ENCODE data around the gene MACF1. TPM values are rescaled to one million over a fixed set of nuclear protein-coding genes. Genes with fewer than 3 reads are reported as not detected.
A peak's percentile ranks its signal among the peaks of the same experiment; 100 is the strongest.

Gene MACF1
- total RNA-seq, 1 experiment from 2014 or later = 190 TPM

DNA sequence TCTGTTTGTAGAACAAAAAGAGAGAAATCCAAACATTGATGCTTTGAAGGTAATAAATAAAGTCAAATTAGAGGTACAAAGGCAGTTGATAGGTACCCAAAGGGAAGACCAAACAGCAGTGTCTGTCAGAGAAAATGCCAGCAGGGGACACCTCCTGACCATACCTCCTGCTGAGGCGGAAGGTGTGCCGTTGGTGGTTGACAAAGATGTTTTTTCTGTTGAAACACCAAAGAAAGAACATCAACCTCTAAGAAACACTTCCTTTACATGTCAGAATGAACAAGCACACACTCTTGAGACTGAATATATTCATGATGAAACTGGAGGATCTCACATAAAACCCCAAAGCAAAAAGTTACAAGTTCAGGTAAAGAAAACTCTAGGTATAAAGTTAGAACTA lies 128.3 kb downstream of the MACF1 start:
- Histone ChIP-seq H4K8ac (replicated peaks; ENCODE audit: insufficient read length, low read depth, low read length) (no peak overlapping the region), H3K27ac (ENCODE audit: insufficient read length, low read depth, low read length) (no peak overlapping the region), H3K23ac (ENCODE audit: insufficient read length, low read depth, low read length) (no peak overlapping the region), H2BK12ac (ENCODE audit: insufficient read length, low read depth, low read length) (no peak overlapping the region), H2AK5ac (ENCODE audit: insufficient read length, low read length) (no peak overlapping the region), H4K20me1 (ENCODE audit: control insufficient read depth, insufficient read depth, insufficient read length) (no peaks in the 10 kb centered on the region), H3K23me2 (ENCODE audit: insufficient read length, low read depth, low read length, poor library complexity, severe bottlenecking) (no peaks in the 10 kb centered on the region), H3K14ac (ENCODE audit: insufficient read depth, low read length) (no peak overlapping the region), H2BK20ac (ENCODE audit: low read depth, low read length, poor library complexity, severe bottlenecking) (no peak overlapping the region), H3K9ac (ENCODE audit: extremely low read depth, insufficient read length, low read length) (no peak overlapping the region), H3K27me3 (ENCODE audit: insufficient read depth, low read length) (no peaks in the 10 kb centered on the region), H3K56ac (ENCODE audit: insufficient read length, low read depth, low read length) (no peak overlapping the region), H2BK5ac (ENCODE audit: insufficient read length, low read length) (no peak overlapping the region), H3T11ph (ENCODE audit: low read length) (no peak overlapping the region), H2BK120ac (ENCODE audit: low read depth, low read length, poor library complexity, severe bottlenecking) (no peak overlapping the region), H3K9me3 (ENCODE audit: control insufficient read depth, low read depth, low read length) (no peaks in the 10 kb centered on the region), H4K91ac (ENCODE audit: insufficient read length, low read depth, low read length) (no peak overlapping the region), H3K79me1 (ENCODE audit: insufficient read depth, low read depth, low read length, poor library complexity, severe bottlenecking) (no peaks in the 10 kb centered on the region), H3K18ac (ENCODE audit: insufficient read length, low read depth, low read length) (no peak overlapping the region), H3K79me2 (ENCODE audit: insufficient read depth, low read length) (no peaks in the 10 kb centered on the region), H3K4me1 (ENCODE audit: insufficient read depth, low read length) (no peaks in the 10 kb centered on the region), H2AFZ (ENCODE audit: low read length) (no peak overlapping the region), H3K4me2 (ENCODE audit: insufficient read depth, insufficient read length, low read length) (no peak overlapping the region), H4K5ac (ENCODE audit: insufficient read length, low read depth, low read length) (no peak overlapping the region), H2BK15ac (ENCODE audit: low read depth, low read length) (no peak overlapping the region), H3K4ac (ENCODE audit: low read depth, low read length) (no peak overlapping the region)
- Mint-ChIP-seq H3K27ac (peak overlapping the region in 1 of 3 experiments; percentile 45; a peak in 2 of 7 replicates), H3K4me3 (no peak overlapping the region), H3K27me3 (ENCODE audit: low read depth) (no peaks in the 10 kb centered on the region), H3K36me3 (ENCODE audit: insufficient read depth in 1 of 3, low read depth in 3 of 3) (peaks cover 9 to 69% (median 49%) of the 10 kb centered on the region in 3 experiments; a peak in 6 of 7 replicates), H3K9me3 (no peaks in the 10 kb centered on the region), H3K4me1 (no peaks in the 10 kb centered on the region)
- DNase-seq = no peak
- no peak for TF ChIP-seq CTCF (conservative IDR thresholded peaks at IDR 0.05)
- WGBS (ENCODE audit: extremely low coverage, insufficient read length, low lambda C conversion rate) = no CpG with 5 or more reads among the region's 2 CpGs
